Measurements from ENCODE around the gene LIN7A.

LIN7A gene

GRCh38 chr12:80968326-80968725 lies 30.6 kb upstream of the LIN7A start:
- TF ChIP-seq CTCF (IDR thresholded peaks at IDR 0.05; ENCODE audit: low read depth, low read length), result no peak
- no peaks in the 10 kb centered on the region for H3K36me3 ChIP-seq
- H3K27ac ChIP-seq, result no peak overlapping the region
- no peak overlapping the region for H3K4me3 ChIP-seq (ENCODE audit: low read depth, low read length)
- no peaks in the 10 kb centered on the region for H3K9me3 ChIP-seq (ENCODE audit: severe bottlenecking)
- H3K27me3 ChIP-seq (ENCODE audit: insufficient read depth, low read depth, severe bottlenecking), result no peaks in the 10 kb centered on the region
- DNase-seq, result no peak

GRCh38 chr12:80967565-80967964 lies 29.8 kb upstream of the LIN7A start:
- Histone ChIP-seq H3K27ac (no peak overlapping the region), H3K9me3 (ENCODE audit: severe bottlenecking) (no peaks in the 10 kb centered on the region), H3K27me3 (ENCODE audit: insufficient read depth, low read depth, severe bottlenecking) (no peaks in the 10 kb centered on the region), H3K36me3 (no peaks in the 10 kb centered on the region), H3K4me3 (ENCODE audit: low read depth, low read length) (no peak overlapping the region)
- no peak for TF ChIP-seq CTCF (IDR thresholded peaks at IDR 0.05; ENCODE audit: low read depth, low read length)
- DNase-seq, result no peak

GRCh38 chr12:80966001-80966400 lies 28.3 kb upstream of the LIN7A start:
- H3K9me3 ChIP-seq (ENCODE audit: severe bottlenecking), result no peaks in the 10 kb centered on the region
- no peak for TF ChIP-seq CTCF (IDR thresholded peaks at IDR 0.05; ENCODE audit: low read depth, low read length)
- no peak overlapping the region for H3K27ac ChIP-seq

GRCh38 chr12:80958162-80958561 lies 20.4 kb upstream of the LIN7A start:
- H3K36me3 ChIP-seq, result no peaks in the 10 kb centered on the region
- no peaks in the 10 kb centered on the region for H3K27me3 ChIP-seq (ENCODE audit: insufficient read depth, low read depth, severe bottlenecking)
- no peak overlapping the region for H3K4me3 ChIP-seq (ENCODE audit: low read depth, low read length)
- H3K9me3 ChIP-seq (ENCODE audit: severe bottlenecking), result no peaks in the 10 kb centered on the region
- no peak overlapping the region for H3K27ac ChIP-seq
- TF ChIP-seq CTCF (IDR thresholded peaks at IDR 0.05; ENCODE audit: low read depth, low read length), result no peak
- DNase-seq, result no peak

More at GRCh38 chr12:80966001-80966400, 28.3 kb upstream of the LIN7A start:
- H3K4me3 ChIP-seq (ENCODE audit: low read depth, low read length), result no peak overlapping the region
- no peaks in the 10 kb centered on the region for H3K36me3 ChIP-seq
- DNase-seq, result no peak
- H3K27me3 ChIP-seq (ENCODE audit: insufficient read depth, low read depth, severe bottlenecking), result no peaks in the 10 kb centered on the region

- Histone ChIP-seq H3K27me3 (ENCODE audit: insufficient read depth, low read depth, severe bottlenecking) (no peaks in the 10 kb centered on the region), H3K27ac (no peak overlapping the region), H3K4me3 (ENCODE audit: low read depth, low read length) (no peak overlapping the region), H3K9me3 (ENCODE audit: severe bottlenecking) (no peaks in the 10 kb centered on the region), H3K36me3 (no peaks in the 10 kb centered on the region)
- TF ChIP-seq CTCF (IDR thresholded peaks at IDR 0.05; ENCODE audit: low read depth, low read length), result no peak
- no peak for DNase-seq
These were observed 17.3 kb upstream of the LIN7A start for GRCh38 chr12:80954857-80955520.

- DNase-seq, result no peak
- Histone ChIP-seq H3K27ac (no peak overlapping the region), H3K4me3 (ENCODE audit: low read depth, low read length) (no peak overlapping the region), H3K27me3 (ENCODE audit: insufficient read depth, low read depth, severe bottlenecking) (no peaks in the 10 kb centered on the region), H3K36me3 (no peaks in the 10 kb centered on the region), H3K9me3 (ENCODE audit: severe bottlenecking) (no peaks in the 10 kb centered on the region)
- no peak for TF ChIP-seq CTCF (IDR thresholded peaks at IDR 0.05; ENCODE audit: low read depth, low read length)
These were observed 14.7 kb upstream of the LIN7A start for GRCh38 chr12:80952443-80952842.
